HG03460 (cell line): Measurements from ENCODE around the gene ABCC10.
A peak's percentile ranks its signal among the peaks of the same experiment; 100 is the strongest.

Source experiments
- ATAC-seq: cut with Tn5 transposase; IDR thresholded peaks from one replicate; pipeline ENCODE4 v1.9.1; 2021; ENCODE audit not compliant: unreplicated experiment

The ABCC10 gene

DNA sequence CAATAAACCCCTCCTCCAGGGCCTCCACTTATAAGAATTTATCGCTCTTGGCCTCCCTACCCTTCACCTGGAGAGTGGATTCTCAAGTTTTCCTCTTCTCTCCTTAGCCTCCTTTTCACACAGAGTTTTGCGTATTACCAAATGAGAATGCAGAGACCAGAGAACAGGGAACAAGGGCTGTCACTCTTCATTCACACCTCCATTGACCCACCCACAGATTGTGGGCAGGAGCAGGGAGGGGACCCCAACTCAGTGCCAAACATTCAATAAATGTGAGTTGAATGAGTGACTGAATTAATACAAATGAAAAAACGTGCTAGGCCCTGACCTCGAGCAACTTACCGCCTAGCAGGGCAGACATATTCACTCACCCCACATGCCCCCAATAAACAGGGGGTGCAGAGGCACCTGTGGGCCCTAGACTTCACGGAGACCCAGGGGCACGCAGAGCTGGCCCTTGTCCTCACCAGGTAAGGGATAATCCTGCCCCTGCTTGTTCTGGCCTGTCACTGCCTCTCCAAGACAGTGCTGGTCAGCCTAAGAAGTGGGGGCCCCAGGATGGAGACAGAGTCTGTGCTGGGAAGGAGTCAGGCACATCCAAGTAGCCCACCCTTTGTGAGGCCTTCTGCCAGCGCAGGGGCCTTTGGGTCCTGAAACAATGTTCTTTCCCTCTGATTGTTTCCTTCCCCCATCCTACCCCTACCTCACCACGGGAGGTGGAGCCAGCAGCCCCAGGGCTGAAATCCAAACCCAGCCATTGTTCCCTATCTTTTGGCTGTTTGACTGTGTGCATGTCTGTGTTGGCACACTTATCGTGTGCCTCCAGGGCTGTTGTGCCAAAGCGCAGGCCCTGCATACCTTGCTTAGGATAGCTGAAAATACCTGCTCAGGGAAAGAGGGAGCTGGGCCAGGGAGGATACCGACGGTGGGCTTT is 41.7 kb downstream of the ABCC10 start:
- ATAC-seq: no peak

DNA sequence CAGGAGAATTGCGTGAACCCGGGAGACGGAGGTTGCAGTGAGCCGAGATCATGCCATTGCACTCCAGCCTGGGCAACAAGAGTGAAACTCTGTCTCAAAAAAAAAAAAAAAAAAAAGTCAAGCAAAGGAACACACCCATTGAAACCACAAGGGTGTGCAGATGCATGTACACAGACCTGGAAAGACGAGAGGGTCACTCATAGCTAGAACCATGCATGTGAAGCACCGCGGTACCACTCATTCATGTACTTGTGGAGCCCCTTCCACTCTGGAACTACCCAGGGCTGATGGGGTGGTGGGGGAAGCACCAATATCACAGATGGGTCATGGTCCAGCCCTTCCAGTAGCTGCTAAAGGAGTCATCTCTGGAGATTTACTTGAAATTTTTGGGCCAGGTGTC is 42.6 kb downstream of the ABCC10 start:
- ATAC-seq: no peak

DNA sequence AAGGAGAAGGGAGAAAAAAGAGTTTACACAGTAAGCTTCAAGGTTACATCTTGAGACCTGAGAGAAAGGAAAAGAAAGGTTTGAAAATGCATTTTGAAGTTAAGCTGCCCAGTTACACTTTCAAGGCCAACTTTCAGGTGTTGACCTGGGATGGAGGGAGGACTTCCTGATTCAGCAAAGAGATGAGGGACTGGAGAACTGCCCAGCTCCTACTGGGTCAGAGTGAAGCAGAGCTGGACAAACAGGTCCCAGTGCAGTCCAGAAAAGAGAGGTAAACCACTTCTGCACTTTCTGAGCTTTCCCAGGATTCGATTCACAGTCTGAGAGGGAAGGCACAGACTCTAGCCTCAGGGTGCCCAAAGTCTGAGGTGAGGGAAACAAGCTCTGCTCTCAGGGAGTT is 44.1 kb downstream of the ABCC10 start:
- no peak for ATAC-seq

DNA sequence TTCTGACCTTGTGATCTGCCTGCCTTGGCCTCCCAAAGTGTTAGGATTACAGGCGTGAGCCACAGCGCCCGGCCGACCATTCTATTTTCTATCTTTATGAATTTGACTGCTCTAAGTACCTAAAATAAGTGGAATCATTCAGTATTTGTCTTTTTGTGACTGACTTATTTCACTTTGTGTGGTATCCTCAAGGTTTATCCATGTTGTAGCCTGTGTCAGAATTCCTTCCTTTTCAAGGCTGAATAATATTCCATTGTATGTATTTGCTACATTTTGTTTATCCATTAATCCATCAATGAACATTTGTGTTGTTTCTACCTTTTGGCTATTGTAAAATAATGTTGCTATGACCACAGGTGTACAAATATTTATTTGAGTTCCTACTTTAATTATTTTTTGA is 45.2 kb downstream of the ABCC10 start:
- no peak for ATAC-seq

DNA sequence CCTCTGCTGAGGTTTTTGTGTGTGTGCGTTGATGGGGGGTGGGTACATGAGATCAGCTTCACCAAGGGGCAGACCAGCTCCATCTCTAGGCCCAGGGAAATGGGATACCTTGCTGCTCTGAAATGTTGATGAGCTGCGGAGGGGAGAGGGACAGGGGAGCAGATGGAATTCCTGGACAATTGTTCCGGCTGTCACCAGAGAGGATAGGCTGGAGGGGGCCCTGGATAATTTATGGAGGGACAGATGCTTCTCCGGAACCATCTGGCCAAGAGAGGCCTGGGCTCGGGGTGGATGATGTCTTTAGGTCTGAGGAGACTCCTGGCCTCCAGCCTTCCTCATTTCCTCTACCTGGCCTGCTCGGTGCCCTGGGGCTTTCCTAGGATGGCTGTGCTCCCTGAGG is 48.2 kb downstream of the ABCC10 start:
- no peak for ATAC-seq

DNA sequence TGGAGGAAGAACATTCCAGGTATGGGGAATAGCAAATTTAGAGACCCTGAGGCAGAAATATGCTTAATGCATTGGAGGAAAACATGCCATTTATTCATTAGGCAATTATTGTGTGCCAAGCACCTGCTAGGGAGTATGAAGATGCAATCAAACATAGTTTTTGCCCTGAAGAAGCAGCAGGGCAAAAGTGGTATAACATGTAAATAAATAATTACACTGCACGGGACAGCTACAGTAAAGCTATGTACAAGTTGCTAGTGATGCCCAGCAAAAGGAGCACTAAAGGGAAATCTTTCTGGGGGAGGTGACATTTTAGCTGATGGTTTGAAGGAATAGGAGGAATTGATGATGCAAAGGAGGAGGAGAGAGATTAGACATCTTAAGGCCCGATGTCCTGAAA is 49.4 kb downstream of the ABCC10 start:
- ATAC-seq: no peak

DNA sequence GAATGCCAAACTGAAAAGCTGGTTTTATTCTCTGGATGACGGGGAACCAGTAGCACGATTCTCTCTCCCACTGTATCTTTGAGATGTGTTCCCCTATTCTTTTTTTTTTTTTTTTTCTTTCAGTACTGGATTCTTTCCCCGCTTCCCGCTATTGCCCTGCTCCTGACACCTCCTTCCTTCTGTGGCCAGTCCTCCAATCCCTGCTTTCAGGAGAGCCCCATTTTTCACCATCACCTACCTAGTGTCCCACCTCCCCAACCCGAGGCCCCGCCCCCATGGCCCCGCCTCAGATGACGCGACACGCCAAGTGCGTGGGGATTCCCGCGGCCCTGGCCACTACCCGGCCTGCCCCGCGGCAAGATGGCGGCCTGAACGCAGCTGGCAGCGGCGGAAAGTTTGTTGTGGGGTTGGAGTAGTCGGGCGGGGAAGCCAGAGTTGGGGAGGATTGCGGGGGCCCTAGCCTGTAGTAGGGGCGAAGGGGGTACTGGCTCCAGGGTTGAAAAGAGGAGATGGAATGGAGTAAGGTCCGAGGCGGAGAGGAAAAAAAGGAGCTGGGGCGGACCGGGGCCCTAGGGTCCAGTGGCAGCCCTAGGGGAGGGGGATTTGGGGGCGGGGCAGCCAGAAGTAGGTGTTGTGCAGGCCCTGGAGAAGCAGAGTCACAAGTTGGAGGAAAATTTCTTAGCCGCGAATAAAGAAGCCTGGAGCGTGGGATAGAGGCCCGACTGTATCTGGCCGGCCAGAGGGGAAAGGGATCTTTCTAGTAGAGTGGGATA is 50.1 kb downstream of the ABCC10 start, which contains the start of gene TJAP1:
TSS of gene TJAP1 (plus strand) at position 336 of the 773 bp plus-strand sequence. CDS start 21,432 bp downstream, outside the sequence.
- ATAC-seq: peak; percentile 98

DNA sequence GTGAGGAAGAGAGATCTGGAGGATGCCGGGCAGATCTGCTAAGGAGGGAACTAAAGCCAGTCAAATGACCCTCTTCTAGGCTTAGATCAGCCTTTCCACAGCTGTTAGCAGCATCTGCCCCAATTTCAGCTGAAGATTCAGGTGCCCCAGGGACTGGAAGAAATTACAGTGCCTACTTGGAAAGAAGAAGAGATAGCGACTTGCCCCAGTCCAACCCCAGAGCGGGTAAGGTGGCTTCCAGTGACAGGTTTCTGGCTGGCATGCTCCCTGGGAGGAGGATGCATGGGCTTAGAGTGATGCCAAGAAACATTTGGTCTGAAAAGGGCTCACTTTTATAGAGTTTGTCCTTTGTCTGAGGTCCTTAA is 50.6 kb downstream of the ABCC10 start:
- no peak for ATAC-seq

DNA sequence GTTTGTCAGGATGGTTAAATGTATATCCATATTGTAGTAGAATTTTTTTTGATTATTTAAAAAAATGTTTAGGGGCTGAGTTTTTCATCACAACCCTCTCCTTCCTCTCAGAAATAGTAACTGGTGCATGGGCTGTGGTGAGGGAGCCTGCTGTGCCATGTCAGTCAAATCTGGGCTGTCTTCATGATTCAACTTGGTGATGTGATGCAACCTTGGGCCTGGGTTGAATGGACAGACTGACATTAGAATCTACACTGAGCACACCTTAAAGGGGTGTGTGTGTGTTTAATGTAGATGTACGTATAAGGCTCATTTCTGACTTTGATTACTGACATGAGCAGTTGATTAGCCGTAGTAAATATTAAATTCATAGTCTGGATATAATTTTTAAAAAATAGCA is 53.7 kb downstream of the ABCC10 start:
- no peak for ATAC-seq

DNA sequence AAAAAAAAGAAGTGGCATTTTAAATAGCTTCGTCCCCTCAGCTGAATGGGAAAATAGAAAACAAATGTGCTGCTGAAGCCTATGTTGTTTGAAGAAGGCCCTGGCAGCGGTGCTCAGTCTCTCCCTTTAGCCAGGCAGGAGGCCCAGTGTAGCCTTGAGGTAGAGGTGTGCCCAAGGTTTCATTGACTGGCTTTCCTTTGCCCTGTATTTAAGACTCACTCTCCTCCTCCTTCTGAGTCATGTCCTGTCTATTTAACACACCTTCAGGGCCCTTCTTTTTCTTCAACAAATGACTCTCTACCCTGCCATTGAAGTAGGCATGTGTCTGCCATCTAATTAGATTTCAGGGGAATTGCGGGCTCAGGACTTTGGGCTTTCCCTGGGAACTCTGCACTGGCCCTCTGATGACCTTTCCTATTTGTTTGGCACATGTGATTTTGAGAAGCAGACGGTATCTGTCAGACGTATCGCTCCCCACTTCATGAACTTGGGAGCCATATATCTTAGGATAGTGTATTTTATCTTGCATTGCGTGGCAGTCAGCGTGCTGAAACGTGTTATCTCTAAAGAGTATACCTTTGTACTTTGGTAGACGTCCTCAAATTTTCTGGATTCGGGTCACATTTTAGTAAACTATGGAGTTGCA is 54.4 kb downstream of the ABCC10 start:
- no peak for ATAC-seq

DNA sequence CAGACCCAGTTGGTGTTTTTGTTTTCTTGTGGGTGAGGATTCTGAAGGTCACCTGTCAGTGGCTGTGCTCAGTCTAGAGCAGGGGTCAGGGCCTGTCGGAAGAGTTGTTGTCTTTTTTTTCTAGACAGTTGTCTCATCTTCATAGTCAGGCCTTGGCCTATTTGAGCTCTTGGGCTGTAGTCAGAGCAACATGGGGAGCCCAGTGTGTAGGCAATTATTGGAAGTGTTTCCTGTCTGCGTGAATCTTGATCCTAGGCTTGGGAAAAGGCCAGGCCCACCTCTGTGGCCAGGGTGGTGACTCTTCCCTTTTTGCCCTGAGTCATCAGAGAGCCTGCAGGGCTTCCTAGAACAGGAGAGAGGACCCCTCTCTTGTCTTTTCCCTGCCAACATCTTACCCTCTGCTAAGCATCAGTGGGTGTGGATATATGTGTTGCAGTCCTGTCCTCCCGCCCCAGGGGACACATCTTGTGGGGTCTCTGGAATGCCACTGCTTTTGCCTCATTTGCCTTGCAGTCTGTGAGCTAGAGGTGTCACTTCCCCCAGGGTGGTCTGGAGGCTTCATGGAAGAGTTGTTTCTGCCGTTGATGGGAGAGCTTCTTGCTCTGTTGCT is 61.4 kb downstream of the ABCC10 start:
- no peak for ATAC-seq

DNA sequence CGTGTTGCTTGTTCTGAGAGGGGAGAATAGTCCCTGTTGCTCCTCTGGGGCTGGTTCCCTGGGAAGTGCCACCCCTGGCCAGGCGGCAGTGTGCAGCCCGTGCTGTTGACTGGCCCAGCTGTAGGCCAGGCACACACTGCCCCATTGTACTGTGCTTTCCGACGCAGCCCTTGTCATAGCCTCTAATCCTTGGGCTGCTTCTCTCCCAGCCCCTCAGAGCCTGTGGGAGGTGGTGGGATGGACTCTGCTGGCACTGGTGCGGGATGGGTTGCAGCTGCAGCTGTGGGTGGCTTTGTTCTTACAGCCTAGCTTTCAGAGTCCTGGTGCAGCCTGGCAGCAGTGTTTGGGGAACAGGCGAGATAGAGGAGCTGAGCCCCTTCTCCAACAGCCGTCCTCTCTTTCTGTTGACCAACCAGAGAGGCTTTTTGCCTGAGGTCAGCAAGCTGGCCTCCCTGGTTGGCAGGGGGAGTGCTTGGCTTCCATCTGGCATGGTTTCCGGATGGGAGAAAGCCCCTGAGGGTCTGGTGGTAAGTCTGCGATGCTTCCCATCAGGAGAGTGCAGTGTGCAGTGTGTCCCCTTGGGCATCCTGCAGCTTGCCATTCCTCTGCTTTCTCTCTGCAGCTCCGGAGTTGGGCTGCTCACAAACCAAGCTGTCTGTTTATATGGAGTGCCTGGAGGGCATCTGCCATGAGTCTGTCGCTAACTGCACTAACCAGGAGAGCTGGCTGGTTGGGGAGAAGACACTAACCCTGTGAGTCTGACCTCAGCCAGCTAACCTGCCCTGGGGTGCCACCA is 62.1 kb downstream of the ABCC10 start:
- no peak for ATAC-seq

DNA sequence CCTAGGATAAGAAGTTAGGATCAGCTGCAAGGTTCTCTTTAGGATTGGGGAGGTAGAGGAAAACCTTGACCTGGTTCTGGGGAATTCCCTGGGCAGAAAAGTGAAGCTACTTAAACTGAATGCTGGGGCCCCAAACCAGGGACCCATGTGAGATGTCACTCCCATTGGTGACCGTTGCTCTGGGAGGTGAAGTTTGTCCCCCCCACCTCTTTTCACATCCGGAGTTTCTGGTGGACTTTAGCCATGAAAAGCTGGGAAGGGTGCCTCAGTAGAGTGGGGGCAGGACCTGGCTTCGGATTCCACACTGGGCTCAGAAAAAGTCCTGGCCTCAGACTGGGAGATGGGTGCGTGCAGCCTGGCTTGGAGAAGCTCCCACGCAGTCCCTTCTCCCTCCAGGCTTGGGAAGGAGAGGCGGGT is 63.2 kb downstream of the ABCC10 start:
- no peak for ATAC-seq

DNA sequence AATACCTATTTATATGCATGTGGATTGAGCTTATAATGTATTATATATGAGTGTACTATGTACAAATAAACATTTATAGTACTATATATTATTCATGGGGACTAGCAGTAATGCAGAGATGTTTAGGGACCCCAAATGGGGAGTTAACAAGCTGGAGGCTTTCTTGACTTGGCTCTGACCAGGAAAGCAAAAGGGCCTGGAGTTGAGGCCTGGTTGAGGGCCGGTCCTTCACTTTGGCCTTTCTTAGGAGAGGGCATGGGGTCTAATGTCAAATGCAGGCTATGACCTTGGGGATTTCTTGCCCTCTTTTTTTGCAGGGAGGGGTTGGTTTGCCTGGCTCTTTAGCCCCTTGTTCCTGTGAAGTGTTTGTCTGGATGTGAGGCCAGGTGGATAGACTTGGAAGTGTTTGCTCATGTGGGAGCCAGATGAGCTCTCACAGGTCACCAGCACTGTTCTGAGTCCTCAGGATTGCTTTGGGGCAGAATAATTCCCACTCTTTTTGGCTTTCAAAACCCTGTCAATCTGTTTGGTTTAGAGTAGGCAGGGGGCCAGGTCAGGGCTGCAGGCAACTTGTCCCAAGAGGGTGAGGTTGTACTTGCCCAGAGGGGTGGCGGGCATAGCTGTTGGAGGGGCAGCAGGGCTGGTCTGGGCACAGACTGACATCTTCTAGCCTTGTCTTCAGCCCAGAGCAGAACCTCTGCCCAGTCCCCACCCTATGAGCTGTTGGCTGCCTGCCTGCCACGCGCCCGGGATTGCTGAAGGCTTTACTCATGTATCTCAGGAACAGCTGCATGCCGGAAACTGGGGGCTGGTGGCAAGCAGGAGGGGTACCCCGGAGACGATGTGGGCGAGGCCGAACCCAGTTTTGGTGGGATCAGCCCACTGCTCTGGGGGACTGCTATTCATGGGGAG is 64.7 kb downstream of the ABCC10 start:
- ATAC-seq: no peak

DNA sequence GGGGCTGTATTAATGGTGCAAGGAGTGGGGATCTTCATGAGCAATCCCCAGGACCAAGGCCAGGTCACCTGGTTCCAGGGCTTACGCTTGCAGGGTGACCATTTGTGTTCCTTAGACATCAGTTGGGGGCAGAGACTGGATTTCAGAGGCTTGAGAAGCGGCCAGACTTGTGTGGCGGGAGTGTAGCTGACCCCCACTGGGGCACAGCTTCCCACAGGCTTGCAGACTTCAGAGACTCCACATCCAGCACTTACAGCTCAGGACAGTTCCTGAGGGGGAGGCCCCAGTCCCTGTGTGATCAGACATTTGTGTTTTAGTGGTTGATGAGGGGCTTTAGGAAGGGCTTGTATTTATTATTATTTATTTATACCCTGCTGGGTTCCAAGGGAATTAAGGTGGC is 65.3 kb downstream of the ABCC10 start:
- ATAC-seq: no peak

DNA sequence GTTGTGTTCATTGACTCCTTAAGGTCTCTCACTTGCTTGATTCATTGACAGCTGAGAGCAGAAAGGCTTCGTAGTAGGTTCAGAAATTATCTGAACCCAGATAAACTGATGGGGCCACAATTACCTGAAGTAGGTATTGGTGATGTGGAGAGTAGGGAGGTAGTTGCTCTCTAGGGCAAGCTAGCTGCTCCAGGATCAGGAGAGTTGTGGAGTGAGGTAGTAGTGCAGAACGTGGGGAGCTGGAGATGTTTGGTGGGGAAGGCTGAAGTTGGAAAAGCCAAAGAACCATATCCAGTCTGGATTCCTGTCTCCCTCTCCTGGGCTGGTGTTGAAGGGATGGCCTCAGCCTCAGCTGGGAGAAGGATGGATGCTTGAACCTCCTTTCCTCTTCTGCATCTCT is 65.9 kb downstream of the ABCC10 start:
- no peak for ATAC-seq

DNA sequence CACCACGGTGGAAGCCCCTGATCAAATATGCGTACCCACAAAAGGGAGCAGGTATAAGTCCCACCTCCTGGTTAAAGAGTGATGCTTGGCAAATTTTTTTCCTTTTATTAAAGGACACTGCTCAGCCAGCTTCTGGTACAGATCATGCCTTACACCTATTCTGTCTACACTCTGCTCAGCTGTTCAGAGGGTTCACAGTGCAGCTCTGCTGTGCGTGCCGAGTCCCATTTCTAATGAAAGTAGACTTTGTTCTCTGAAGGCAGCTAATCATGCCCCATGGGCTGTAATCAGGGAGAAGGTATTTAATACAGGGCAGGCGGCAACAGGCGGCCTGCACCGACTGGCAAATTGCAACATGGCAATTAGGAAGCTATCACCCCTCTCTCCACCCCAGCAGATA is 66.5 kb downstream of the ABCC10 start:
- no peak for ATAC-seq

DNA sequence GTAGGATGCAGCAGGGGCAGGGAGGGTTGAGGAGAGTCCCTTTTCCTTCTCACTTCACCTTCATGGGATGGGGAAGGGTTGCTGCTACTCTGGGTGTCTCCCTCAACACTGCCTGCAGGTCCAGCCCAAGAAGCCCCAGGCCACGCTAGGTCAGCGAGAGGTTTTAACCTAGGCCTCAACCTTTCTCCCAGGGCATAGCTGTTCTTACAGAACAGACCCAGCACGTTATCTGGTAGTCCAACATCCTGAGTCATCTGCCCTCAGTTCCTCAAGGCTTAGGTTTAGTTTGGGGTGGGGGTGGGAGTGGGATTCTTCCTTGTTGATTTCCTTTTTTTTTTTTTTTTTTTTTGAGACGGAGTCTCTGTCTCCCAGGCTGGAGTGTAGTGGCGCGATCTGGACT is 67.0 kb downstream of the ABCC10 start:
- ATAC-seq: no peak

DNA sequence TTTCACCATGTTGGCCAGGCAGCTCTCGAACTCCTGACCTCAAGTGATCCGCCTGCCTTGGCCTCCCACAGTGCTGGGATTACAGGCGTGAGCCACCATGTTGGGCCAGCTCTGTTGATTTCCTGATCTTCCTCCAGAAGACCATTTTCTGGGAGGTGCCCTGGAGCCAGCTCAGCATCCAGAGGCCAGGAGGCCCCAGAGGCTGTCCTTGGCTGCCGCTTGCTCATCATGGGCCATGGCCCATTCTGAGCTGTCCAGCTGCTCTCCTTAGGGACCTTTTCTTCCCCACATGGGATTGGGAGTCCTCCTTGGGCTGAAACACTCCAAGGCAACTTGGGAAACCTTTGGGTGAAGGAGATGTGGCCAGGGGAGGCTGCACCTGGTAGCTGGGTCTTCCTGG is 67.4 kb downstream of the ABCC10 start:
- no peak for ATAC-seq
